ENCODE data around the gene CADM1. TPM values are rescaled to one million over a fixed set of nuclear protein-coding genes. Genes with fewer than 3 reads are reported as not detected.

Gene CADM1
- total and polyA plus RNA-seq, 10 donors: 1.4 to 18.8 (median 10.4) TPM

GRCh38 chr11:115418081-115418480 lies 86.1 kb downstream of the CADM1 start:
- Histone ChIP-seq H3K27me3 (replicated peaks in 1 of 7) (no peaks in the 10 kb centered on the region), H3K36me3 (no peaks in the 10 kb centered on the region), H3K4me1 (no peaks in the 10 kb centered on the region), H3K27ac (no peak overlapping the region), H3K4me3 (no peak overlapping the region), H3K9me3 (no peaks in the 10 kb centered on the region)
- WGBS, 5 donors: 89 to 94% (median 91%) methylated on average over 4 of the region's 4 CpGs
- DNase-seq: no peak
- intact Hi-C loops (cut with DNase I; ENCODE audit: low total_unique reads): no loop called here
- TF ChIP-seq POLR2AphosphoS5 (IDR thresholded peaks at IDR 0.05) (no peak), POLR2A (IDR thresholded peaks at IDR 0.05) (no peak), CTCF (IDR thresholded peaks at IDR 0.05 in 8 of 11, conservative IDR thresholded peaks at IDR 0.05 in 3 of 11) (no peak)

- Histone ChIP-seq H3K4me1 (no peaks in the 10 kb centered on the region), H3K27ac (no peak overlapping the region), H3K36me3 (no peaks in the 10 kb centered on the region), H3K4me3 (no peak overlapping the region), H3K9me3 (no peaks in the 10 kb centered on the region), H3K27me3 (replicated peaks in 1 of 7) (peaks cover 0 to 7% (median 0%) of the 10 kb centered on the region in 7 donors)
- no peak for DNase-seq
- TF ChIP-seq POLR2AphosphoS5 (IDR thresholded peaks at IDR 0.05) (no peak), POLR2A (IDR thresholded peaks at IDR 0.05) (no peak), CTCF (IDR thresholded peaks at IDR 0.05 in 8 of 11, conservative IDR thresholded peaks at IDR 0.05 in 3 of 11) (no peak)
- 80 to 92% (median 84%) methylated on average over 1 of the region's 1 CpG for WGBS, 5 donors
- intact Hi-C loops (cut with DNase I; ENCODE audit: low total_unique reads): no loop called here
Measured at GRCh38 chr11:115411120-115411519, 93.1 kb downstream of the CADM1 start.

- Histone ChIP-seq H3K4me3 (no peak overlapping the region), H3K27ac (no peak overlapping the region), H3K4me1 (no peaks in the 10 kb centered on the region), H3K9me3 (no peaks in the 10 kb centered on the region), H3K36me3 (no peaks in the 10 kb centered on the region), H3K27me3 (replicated peaks in 1 of 7) (peaks cover 0 to 7% (median 0%) of the 10 kb centered on the region in 7 donors)
- no peak for DNase-seq
- WGBS, 5 donors: 37 to 66% (median 55%) methylated on average over 4 of the region's 4 CpGs
- TF ChIP-seq CTCF (IDR thresholded peaks at IDR 0.05 in 8 of 11, conservative IDR thresholded peaks at IDR 0.05 in 3 of 11): no peak
- no peak for TF ChIP-seq POLR2A (IDR thresholded peaks at IDR 0.05)
- no peak for TF ChIP-seq POLR2AphosphoS5 (IDR thresholded peaks at IDR 0.05)
- intact Hi-C loops (cut with DNase I; ENCODE audit: low total_unique reads): no loop called here
Measured at GRCh38 chr11:115409691-115410220, 94.5 kb downstream of the CADM1 start.

GRCh38 chr11:115409116-115409670 lies 95.0 kb downstream of the CADM1 start:
- no peak overlapping the region for H3K4me3 ChIP-seq
- TF ChIP-seq POLR2A (IDR thresholded peaks at IDR 0.05): no peak
- TF ChIP-seq POLR2AphosphoS5 (IDR thresholded peaks at IDR 0.05): no peak
- no peak for TF ChIP-seq CTCF (IDR thresholded peaks at IDR 0.05 in 8 of 11, conservative IDR thresholded peaks at IDR 0.05 in 3 of 11)
- H3K27me3 ChIP-seq (replicated peaks in 1 of 7): peaks cover 0 to 7% (median 0%) of the 10 kb centered on the region in 7 donors
- H3K4me1 ChIP-seq: no peaks in the 10 kb centered on the region
- 39 to 57% (median 46%) methylated on average over 4 of the region's 4 CpGs for WGBS, 5 donors
- no peak for DNase-seq
- H3K9me3 ChIP-seq: no peaks in the 10 kb centered on the region
- intact Hi-C loops (cut with DNase I; ENCODE audit: low total_unique reads): no loop called here
- H3K36me3 ChIP-seq: no peaks in the 10 kb centered on the region
- no peak overlapping the region for H3K27ac ChIP-seq
